ENCODE results near the gene VSTM1. TPM values are rescaled to one million over a fixed set of nuclear protein-coding genes. Genes with fewer than 3 reads are reported as not detected.

The VSTM1 gene
- total RNA-seq, 2 donors from 2014 or later, result not detected

DNA sequence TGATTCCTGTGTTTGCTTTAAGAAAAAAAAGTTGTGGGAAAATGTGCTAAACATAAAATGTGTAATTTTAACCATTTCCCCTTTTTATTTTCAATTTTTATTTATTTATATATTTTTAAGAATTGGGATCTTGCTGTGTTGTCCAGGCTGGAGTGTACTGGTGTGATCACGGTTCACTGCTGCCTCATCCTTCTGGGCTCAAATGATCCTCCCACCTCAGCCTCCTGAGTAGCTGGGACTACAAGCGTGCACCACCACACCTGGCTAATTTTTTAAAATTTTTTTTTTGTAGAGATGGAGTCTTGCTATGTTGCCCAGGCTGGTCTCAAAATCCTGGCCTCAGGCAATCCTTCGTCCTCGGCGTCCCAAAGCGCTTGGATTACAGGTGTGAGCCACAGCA is 53.2 kb downstream of the VSTM1 start:
- intact Hi-C loops (cut with DNase I), result no loop called here
- 88 to 89% methylated on average over 6 of the region's 6 CpGs for WGBS, 2 donors
- no peaks in the 10 kb centered on the region for H3K27me3 ChIP-seq

DNA sequence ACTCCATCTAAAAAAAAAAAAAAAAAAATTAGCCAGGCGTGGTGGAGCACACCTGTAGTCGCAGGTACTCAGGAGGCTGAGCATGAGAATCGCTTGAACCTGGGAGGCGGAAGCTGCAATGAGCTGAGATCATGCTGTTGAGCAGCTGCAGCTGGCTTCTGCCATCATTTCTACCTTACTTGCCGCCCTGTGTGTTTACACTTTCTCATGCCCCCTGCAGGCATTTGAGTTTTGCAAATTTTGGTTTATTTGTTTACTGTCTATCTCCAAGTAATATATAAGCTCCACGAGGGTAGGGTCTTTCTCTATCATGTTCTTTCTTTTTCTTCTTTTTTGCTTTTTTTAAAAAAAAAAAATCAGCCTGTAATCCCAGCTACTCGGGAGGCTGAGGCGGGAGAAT is 54.3 kb downstream of the VSTM1 start:
- H3K27ac ChIP-seq, result no peak overlapping the region
- no peaks in the 10 kb centered on the region for H3K27me3 ChIP-seq
- no peak for TF ChIP-seq POLR2A (IDR thresholded peaks at IDR 0.05)
- TF ChIP-seq, protein P1, sequence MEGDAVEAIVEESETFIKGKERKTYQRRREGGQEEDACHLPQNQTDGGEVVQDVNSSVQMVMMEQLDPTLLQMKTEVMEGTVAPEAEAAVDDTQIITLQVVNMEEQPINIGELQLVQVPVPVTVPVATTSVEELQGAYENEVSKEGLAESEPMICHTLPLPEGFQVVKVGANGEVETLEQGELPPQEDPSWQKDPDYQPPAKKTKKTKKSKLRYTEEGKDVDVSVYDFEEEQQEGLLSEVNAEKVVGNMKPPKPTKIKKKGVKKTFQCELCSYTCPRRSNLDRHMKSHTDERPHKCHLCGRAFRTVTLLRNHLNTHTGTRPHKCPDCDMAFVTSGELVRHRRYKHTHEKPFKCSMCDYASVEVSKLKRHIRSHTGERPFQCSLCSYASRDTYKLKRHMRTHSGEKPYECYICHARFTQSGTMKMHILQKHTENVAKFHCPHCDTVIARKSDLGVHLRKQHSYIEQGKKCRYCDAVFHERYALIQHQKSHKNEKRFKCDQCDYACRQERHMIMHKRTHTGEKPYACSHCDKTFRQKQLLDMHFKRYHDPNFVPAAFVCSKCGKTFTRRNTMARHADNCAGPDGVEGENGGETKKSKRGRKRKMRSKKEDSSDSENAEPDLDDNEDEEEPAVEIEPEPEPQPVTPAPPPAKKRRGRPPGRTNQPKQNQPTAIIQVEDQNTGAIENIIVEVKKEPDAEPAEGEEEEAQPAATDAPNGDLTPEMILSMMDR (IDR thresholded peaks at IDR 0.05), result no peak
- ATAC-seq, result no peak
- H3K9me3 ChIP-seq, result no peaks in the 10 kb centered on the region
- no peaks in the 10 kb centered on the region for H3K36me3 ChIP-seq (replicated peaks in 1 of 2; ENCODE audit: insufficient read depth in 1 of 2, low read depth in 2 of 2)
- no peak overlapping the region for H3K4me3 ChIP-seq
- no peaks in the 10 kb centered on the region for H3K4me1 ChIP-seq
- WGBS, 2 donors, result 71 to 74% methylated on average over 8 of the region's 8 CpGs
- DNase-seq, result no peak
- intact Hi-C loops (cut with DNase I), result no loop called here

More for the DNA sequence above, 53.2 kb downstream of the VSTM1 start:
- DNase-seq (no peak), ATAC-seq (no peak)
- H3K4me1 ChIP-seq, result no peaks in the 10 kb centered on the region
- TF ChIP-seq, protein P1 (IDR thresholded peaks at IDR 0.05), result no peak
- no peak for TF ChIP-seq POLR2A (IDR thresholded peaks at IDR 0.05)
- H3K36me3 ChIP-seq (replicated peaks in 1 of 2; ENCODE audit: insufficient read depth in 1 of 2, low read depth in 2 of 2), result no peaks in the 10 kb centered on the region
- no peaks in the 10 kb centered on the region for H3K9me3 ChIP-seq
- no peak overlapping the region for H3K4me3 ChIP-seq
- no peak overlapping the region for H3K27ac ChIP-seq

GRCh38 chr19:54002495-54003315 is 61.0 kb downstream of the VSTM1 start:
- no peaks in the 10 kb centered on the region for H3K9me3 ChIP-seq
- no peak overlapping the region for H3K27ac ChIP-seq
- no peaks in the 10 kb centered on the region for H3K36me3 ChIP-seq (replicated peaks in 1 of 2; ENCODE audit: insufficient read depth in 1 of 2, low read depth in 2 of 2)
- intact Hi-C loops (cut with DNase I), result no loop called here
- TF ChIP-seq POLR2A (IDR thresholded peaks at IDR 0.05), result no peak
- TF ChIP-seq, protein P1 (IDR thresholded peaks at IDR 0.05), result no peak
- H3K27me3 ChIP-seq, result no peaks in the 10 kb centered on the region
- no peak for ATAC-seq
- H3K4me1 ChIP-seq, result no peaks in the 10 kb centered on the region
- DNase-seq, result no peak
- WGBS, 2 donors, result 25 to 29% methylated on average over 10 of the region's 10 CpGs
- H3K4me3 ChIP-seq, result no peak overlapping the region

- no peak for DNase-seq
- no peaks in the 10 kb centered on the region for H3K27me3 ChIP-seq
- H3K9me3 ChIP-seq, result no peaks in the 10 kb centered on the region
- H3K4me3 ChIP-seq, result no peak overlapping the region
- no peaks in the 10 kb centered on the region for H3K36me3 ChIP-seq (replicated peaks in 1 of 2; ENCODE audit: insufficient read depth in 1 of 2, low read depth in 2 of 2)
- intact Hi-C loops (cut with DNase I), result no loop called here
- 62 to 63% methylated on average over 2 of the region's 2 CpGs for WGBS, 2 donors
- no peak for ATAC-seq
- TF ChIP-seq, protein P1 (IDR thresholded peaks at IDR 0.05), result no peak
- no peak for TF ChIP-seq POLR2A (IDR thresholded peaks at IDR 0.05)
- H3K27ac ChIP-seq, result no peak overlapping the region
- no peaks in the 10 kb centered on the region for H3K4me1 ChIP-seq
These were observed 62.2 kb downstream of the VSTM1 start for GRCh38 chr19:54001496-54001895.

DNA sequence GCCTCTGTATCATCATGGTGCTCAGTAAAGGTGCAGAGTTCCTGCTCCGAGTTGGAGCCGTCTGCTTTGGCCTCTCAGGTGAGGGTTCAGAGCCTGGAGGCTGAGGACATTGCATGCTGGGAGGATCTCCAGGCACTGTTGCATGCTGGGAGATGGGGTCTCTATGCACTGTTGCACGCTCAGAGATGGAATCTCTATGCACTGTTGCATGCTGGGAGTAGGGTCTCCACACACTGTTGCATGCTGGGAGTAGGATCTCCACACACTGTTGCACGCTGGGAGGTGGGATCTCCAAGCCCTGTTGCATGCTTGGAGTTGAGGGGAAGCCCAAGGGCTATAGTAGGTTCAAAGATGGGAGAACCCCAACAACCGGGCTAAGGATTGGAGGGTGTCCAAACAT is 64.0 kb downstream of the VSTM1 start:
- no peak overlapping the region for H3K27ac ChIP-seq
- intact Hi-C loops (cut with DNase I), result no loop called here
- TF ChIP-seq, protein P1 (IDR thresholded peaks at IDR 0.05), result no peak
- no peak for TF ChIP-seq POLR2A (IDR thresholded peaks at IDR 0.05)
- no peaks in the 10 kb centered on the region for H3K36me3 ChIP-seq (replicated peaks in 1 of 2; ENCODE audit: insufficient read depth in 1 of 2, low read depth in 2 of 2)
- ATAC-seq (no peak), DNase-seq (no peak)
- H3K9me3 ChIP-seq, result no peaks in the 10 kb centered on the region
- H3K4me3 ChIP-seq, result no peak overlapping the region
- WGBS, 2 donors, result 49 to 70% methylated on average over 3 to 5 of the region's 5 CpGs
- no peaks in the 10 kb centered on the region for H3K4me1 ChIP-seq
- H3K27me3 ChIP-seq, result no peaks in the 10 kb centered on the region
